ENCODE results near the gene MFN2. TPM values are rescaled to one million over a fixed set of nuclear protein-coding genes. Genes with fewer than 3 reads are reported as not detected.
"Not testable (repeated sequence)": the region's sequence is repeated elsewhere in the genome, so short reads cannot be mapped to it uniquely, and the experiment has no call there.

MFN2 gene
- polyA plus RNA-seq, 1 donor from 2014 or later, result 64.9 TPM

DNA sequence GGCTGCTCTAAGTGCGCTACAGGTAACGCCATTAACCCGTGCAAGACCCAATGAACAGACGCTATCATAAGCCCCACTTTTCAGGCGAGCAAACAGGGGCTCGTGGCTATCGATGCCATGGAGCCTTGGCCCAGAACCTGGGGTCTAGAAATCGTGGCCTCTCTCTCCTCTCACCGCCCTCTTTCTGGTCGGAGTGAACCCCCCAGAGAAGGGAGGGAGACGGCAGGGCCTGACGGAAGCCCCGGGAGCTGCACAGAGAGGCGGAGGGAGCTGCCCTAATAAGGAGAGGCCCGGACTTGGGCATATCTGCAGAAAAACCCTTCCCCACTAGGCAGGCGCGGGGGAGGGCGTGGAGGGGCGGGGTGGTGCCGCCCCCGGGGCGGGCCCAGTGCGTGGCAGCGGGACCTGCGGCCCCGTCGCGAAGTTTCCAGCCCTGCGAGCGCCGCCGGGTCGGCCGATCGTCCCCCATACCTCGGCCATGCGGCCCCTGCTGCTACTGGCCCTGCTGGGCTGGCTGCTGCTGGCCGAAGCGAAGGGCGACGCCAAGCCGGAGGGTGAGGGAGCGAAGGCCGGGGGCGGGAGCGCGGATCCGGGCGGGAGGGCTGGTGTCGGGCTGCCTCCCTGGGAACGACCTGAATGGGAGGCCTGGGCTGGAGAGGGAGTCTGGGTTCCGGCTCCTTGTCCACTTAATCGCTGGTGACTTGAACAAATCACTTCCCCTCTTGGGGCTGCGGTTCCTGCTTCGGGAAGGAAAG lies 45.8 kb upstream of the MFN2 start, which contains the start of gene PLOD1:
Gene PLOD1, plus strand, starts transcription at position 416 of the 755 bp plus-strand sequence. Its CDS starts 63 bp downstream, at position 479.
- H3K27me3 ChIP-seq (ENCODE audit: insufficient read depth, low read depth, low read length), result no peaks in the 10 kb centered on the region
- H3F3A ChIP-seq (ENCODE audit: insufficient read depth, low read length, poor library complexity, severe bottlenecking), result no peaks in the 10 kb centered on the region
- H3K9me2 ChIP-seq (ENCODE audit: insufficient read depth, low read length), result no peaks in the 10 kb centered on the region
- H4K20me1 ChIP-seq (ENCODE audit: insufficient read depth), result no peaks in the 10 kb centered on the region
- H3K9ac ChIP-seq (ENCODE audit: low read length), result peak within 1 kb of the TSS; percentile 46
- H3K79me2 ChIP-seq (replicated peaks; ENCODE audit: insufficient read depth, low read length), result no peaks in the 10 kb centered on the region
- no peak within 1 kb of the TSS for H3K4me2 ChIP-seq (ENCODE audit: low read length)
- H3K27ac ChIP-seq (ENCODE audit: low read length), result no peak within 1 kb of the TSS
- H3K9me3 ChIP-seq (ENCODE audit: low read length), result no peaks in the 10 kb centered on the region
- no peaks in the 10 kb centered on the region for H3K36me3 ChIP-seq (ENCODE audit: insufficient read depth, low read length)
- peak within 1 kb of the TSS; percentile 60 for H3K4me3 ChIP-seq (ENCODE audit: low read length)
- H2AFZ ChIP-seq (ENCODE audit: low read depth, low read length), result peak within 1 kb of the TSS; percentile 90
- TF ChIP-seq, protein P1, sequence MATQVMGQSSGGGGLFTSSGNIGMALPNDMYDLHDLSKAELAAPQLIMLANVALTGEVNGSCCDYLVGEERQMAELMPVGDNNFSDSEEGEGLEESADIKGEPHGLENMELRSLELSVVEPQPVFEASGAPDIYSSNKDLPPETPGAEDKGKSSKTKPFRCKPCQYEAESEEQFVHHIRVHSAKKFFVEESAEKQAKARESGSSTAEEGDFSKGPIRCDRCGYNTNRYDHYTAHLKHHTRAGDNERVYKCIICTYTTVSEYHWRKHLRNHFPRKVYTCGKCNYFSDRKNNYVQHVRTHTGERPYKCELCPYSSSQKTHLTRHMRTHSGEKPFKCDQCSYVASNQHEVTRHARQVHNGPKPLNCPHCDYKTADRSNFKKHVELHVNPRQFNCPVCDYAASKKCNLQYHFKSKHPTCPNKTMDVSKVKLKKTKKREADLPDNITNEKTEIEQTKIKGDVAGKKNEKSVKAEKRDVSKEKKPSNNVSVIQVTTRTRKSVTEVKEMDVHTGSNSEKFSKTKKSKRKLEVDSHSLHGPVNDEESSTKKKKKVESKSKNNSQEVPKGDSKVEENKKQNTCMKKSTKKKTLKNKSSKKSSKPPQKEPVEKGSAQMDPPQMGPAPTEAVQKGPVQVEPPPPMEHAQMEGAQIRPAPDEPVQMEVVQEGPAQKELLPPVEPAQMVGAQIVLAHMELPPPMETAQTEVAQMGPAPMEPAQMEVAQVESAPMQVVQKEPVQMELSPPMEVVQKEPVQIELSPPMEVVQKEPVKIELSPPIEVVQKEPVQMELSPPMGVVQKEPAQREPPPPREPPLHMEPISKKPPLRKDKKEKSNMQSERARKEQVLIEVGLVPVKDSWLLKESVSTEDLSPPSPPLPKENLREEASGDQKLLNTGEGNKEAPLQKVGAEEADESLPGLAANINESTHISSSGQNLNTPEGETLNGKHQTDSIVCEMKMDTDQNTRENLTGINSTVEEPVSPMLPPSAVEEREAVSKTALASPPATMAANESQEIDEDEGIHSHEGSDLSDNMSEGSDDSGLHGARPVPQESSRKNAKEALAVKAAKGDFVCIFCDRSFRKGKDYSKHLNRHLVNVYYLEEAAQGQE (IDR thresholded peaks at IDR 0.05; ENCODE audit: borderline replicate concordance), result no peak
- TF ChIP-seq MXI1 (conservative IDR thresholded peaks at IDR 0.05; ENCODE audit: poor library complexity, severe bottlenecking) (no peak), RAD21 (conservative IDR thresholded peaks at IDR 0.05) (no peak), EP300 (conservative IDR thresholded peaks at IDR 0.05; ENCODE audit: poor library complexity, severe bottlenecking) (no peak), EZH2 (IDR thresholded peaks at IDR 0.05; ENCODE audit: borderline replicate concordance, insufficient read depth, low read length, poor library complexity, severe bottlenecking) (no peak), TAF1 (IDR thresholded peaks at IDR 0.05; ENCODE audit: low read depth) (no peak)
- TF ChIP-seq, protein P2, sequence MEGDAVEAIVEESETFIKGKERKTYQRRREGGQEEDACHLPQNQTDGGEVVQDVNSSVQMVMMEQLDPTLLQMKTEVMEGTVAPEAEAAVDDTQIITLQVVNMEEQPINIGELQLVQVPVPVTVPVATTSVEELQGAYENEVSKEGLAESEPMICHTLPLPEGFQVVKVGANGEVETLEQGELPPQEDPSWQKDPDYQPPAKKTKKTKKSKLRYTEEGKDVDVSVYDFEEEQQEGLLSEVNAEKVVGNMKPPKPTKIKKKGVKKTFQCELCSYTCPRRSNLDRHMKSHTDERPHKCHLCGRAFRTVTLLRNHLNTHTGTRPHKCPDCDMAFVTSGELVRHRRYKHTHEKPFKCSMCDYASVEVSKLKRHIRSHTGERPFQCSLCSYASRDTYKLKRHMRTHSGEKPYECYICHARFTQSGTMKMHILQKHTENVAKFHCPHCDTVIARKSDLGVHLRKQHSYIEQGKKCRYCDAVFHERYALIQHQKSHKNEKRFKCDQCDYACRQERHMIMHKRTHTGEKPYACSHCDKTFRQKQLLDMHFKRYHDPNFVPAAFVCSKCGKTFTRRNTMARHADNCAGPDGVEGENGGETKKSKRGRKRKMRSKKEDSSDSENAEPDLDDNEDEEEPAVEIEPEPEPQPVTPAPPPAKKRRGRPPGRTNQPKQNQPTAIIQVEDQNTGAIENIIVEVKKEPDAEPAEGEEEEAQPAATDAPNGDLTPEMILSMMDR (IDR thresholded peaks at IDR 0.05; ENCODE audit: poor library complexity, severe bottlenecking), result no peak

- TF ChIP-seq TAF1 (IDR thresholded peaks at IDR 0.05; ENCODE audit: low read depth) (no peak), EZH2 (IDR thresholded peaks at IDR 0.05; ENCODE audit: borderline replicate concordance, insufficient read depth, low read length, poor library complexity, severe bottlenecking) (no peak), SMC3 (conservative IDR thresholded peaks at IDR 0.05; ENCODE audit: poor library complexity) (no peak), EP300 (conservative IDR thresholded peaks at IDR 0.05; ENCODE audit: poor library complexity, severe bottlenecking) (no peak), RAD21 (conservative IDR thresholded peaks at IDR 0.05) (no peak), POLR2AphosphoS5 (IDR thresholded peaks at IDR 0.05) (no peak), MXI1 (conservative IDR thresholded peaks at IDR 0.05; ENCODE audit: poor library complexity, severe bottlenecking) (no peak)
- TF ChIP-seq, protein P2 (IDR thresholded peaks at IDR 0.05; ENCODE audit: poor library complexity, severe bottlenecking), result no peak
- TF ChIP-seq, protein P1 (IDR thresholded peaks at IDR 0.05; ENCODE audit: borderline replicate concordance), result no peak
- H2AFZ ChIP-seq (ENCODE audit: low read depth, low read length), result no peak overlapping the region
- no peaks in the 10 kb centered on the region for H4K20me1 ChIP-seq (ENCODE audit: insufficient read depth)
- no peak overlapping the region for H3K27ac ChIP-seq (ENCODE audit: low read length)
- no peaks in the 10 kb centered on the region for H3K36me3 ChIP-seq (ENCODE audit: insufficient read depth, low read length)
- H3K4me2 ChIP-seq (ENCODE audit: low read length), result no peak overlapping the region
- H3K27me3 ChIP-seq (ENCODE audit: insufficient read depth, low read depth, low read length), result no peaks in the 10 kb centered on the region
- H3F3A ChIP-seq (ENCODE audit: insufficient read depth, low read length, poor library complexity, severe bottlenecking), result no peaks in the 10 kb centered on the region
- no peaks in the 10 kb centered on the region for H3K9me3 ChIP-seq (ENCODE audit: low read length)
- H3K9me2 ChIP-seq (ENCODE audit: insufficient read depth, low read length), result no peaks in the 10 kb centered on the region
- peak overlapping the region; percentile 46 for H3K9ac ChIP-seq (ENCODE audit: low read length)
- H3K4me3 ChIP-seq (ENCODE audit: low read length), result peak overlapping the region; percentile 60
- no peaks in the 10 kb centered on the region for H3K79me2 ChIP-seq (replicated peaks; ENCODE audit: insufficient read depth, low read length)
Measured at GRCh38 chr1:11935057-11935412, 45.2 kb upstream of the MFN2 start.

- not testable (repeated sequence) for H3K27ac ChIP-seq (ENCODE audit: low read length); H3K9me3 ChIP-seq (ENCODE audit: low read length); H3K4me2 ChIP-seq (ENCODE audit: low read length); H4K20me1 ChIP-seq (ENCODE audit: insufficient read depth); H3K9me2 ChIP-seq (ENCODE audit: insufficient read depth, low read length); H3K9ac ChIP-seq (ENCODE audit: low read length); H3K36me3 ChIP-seq (ENCODE audit: insufficient read depth, low read length); H3K4me3 ChIP-seq (ENCODE audit: low read length); H3K27me3 ChIP-seq (ENCODE audit: insufficient read depth, low read depth, low read length); H2AFZ ChIP-seq (ENCODE audit: low read depth, low read length); H3K79me2 ChIP-seq (replicated peaks; ENCODE audit: insufficient read depth, low read length); H3F3A ChIP-seq (ENCODE audit: insufficient read depth, low read length, poor library complexity, severe bottlenecking)
Measured at GRCh38 chr1:11935733-11936132, 44.5 kb upstream of the MFN2 start.

Measured in neural cell (in vitro differentiated cells).